OCI-LY3 (cell line): Measurements from ENCODE around the gene GALNT2.

Experiments
- H2AFZ ChIP-seq: fragments of 200-600, 300-600 bp; shearing (Covaris generic); 2 replicates; pipeline ENCODE4 v1.6.0; 2014; ENCODE audit warnings: antibody characterized with exemption, low read depth, low read length
- H3K27ac ChIP-seq: fragments of 200-600, 300-600 bp; sonication (generic); 2 replicates; pipeline ENCODE4 v1.5.1; 2014; ENCODE audit warnings: mild to moderate bottlenecking, low read length, moderate library complexity, mixed read lengths
- H3K27me3 ChIP-seq: fragments of 200-600, 300-600 bp; sonication (generic); 2 replicates; pipeline ENCODE4 v1.6.1; 2014; ENCODE audit warnings: low read depth, low read length, mixed read lengths
- H3K36me3 ChIP-seq: fragments of 200-600, 300-600 bp; sonication (generic); replicated peaks from 2 replicates; pipeline ENCODE3; 2014; ENCODE audit warnings: low read depth, low read length, mixed read lengths
- H3K4me1 ChIP-seq: fragments of 300-600, 200-600 bp; sonication (generic); 2 replicates; pipeline ENCODE4 v1.6.1; 2014; ENCODE audit warnings: low read length, mixed read lengths
- H3K4me2 ChIP-seq: fragments of 200-600, 300-600 bp; sonication (generic); 2 replicates; pipeline ENCODE4 v1.6.1; 2014; ENCODE audit warnings: low read length, mixed read lengths
- H3K4me3 ChIP-seq: fragments of 300-600, 200-600 bp; sonication (generic); 2 replicates; pipeline ENCODE4 v1.5.1; 2014; ENCODE audit warnings: antibody characterized with exemption, mild to moderate bottlenecking, low read length, moderate library complexity
- H3K79me2 ChIP-seq: fragments of 300-600, 200-600 bp; shearing (Covaris generic); 2 replicates; pipeline ENCODE4 v1.6.1; 2014; ENCODE audit warnings: mild to moderate bottlenecking, low read length, mixed read lengths
- H3K9ac ChIP-seq: fragments of 300-600, 200-600 bp; shearing (Covaris generic); 2 replicates; pipeline ENCODE4 v1.6.0; 2014; ENCODE audit warnings: mild to moderate bottlenecking, low read length, moderate library complexity
- H3K9me3 ChIP-seq: fragments of 200-600, 300-600 bp; shearing (Covaris generic); 2 replicates; pipeline ENCODE4 v1.6.1; 2014; ENCODE audit warnings: low read length, mixed read lengths; ENCODE audit not compliant: insufficient read depth
- H4K20me1 ChIP-seq: fragments of 200-600, 300-600 bp; sonication (generic); 2 replicates; pipeline ENCODE4 v1.6.1; 2016; ENCODE audit warnings: low read length, mixed read lengths; ENCODE audit not compliant: insufficient read depth
- CTCF ChIP-seq: fragments of 200-600, 300-600 bp; sonication (generic); IDR thresholded peaks from 2 replicates; pipeline ENCODE4 v1.5.1; 2014; ENCODE audit warnings: antibody characterized with exemption, low read length, low read depth
- EZH2phosphoT487 ChIP-seq: fragments of 200-600 bp; shearing (Covaris generic); IDR thresholded peaks from 2 replicates; pipeline ENCODE4 v1.6.1; 2018; ENCODE audit warnings: antibody characterized with exemption, mixed run types, low read depth

Gene GALNT2

GRCh38 chr1:230077436-230078213 lies 10.6 kb downstream of the GALNT2 start:
- Histone ChIP-seq H2AFZ (no peak overlapping the region), H3K27me3 (no peaks in the 10 kb centered on the region), H4K20me1 (peaks cover 92% of the 10 kb centered on the region), H3K9ac (no peak overlapping the region), H3K4me3 (no peak overlapping the region), H3K36me3 (peaks cover 13% of the 10 kb centered on the region), H3K27ac (no peak overlapping the region), H3K9me3 (no peaks in the 10 kb centered on the region), H3K4me2 (no peak overlapping the region), H3K4me1 (no peaks in the 10 kb centered on the region), H3K79me2 (peaks cover 92% of the 10 kb centered on the region)
- TF ChIP-seq EZH2phosphoT487 (no peak), CTCF (no peak)

GRCh38 chr1:230079199-230080024 lies 12.4 kb downstream of the GALNT2 start:
- Histone ChIP-seq H3K4me1 (peaks cover 7% of the 10 kb centered on the region; the same call in 1 of the 2 replicates), H3K4me2 (no peak overlapping the region), H3K9ac (no peak overlapping the region), H3K27me3 (no peaks in the 10 kb centered on the region), H3K36me3 (peaks cover 13% of the 10 kb centered on the region), H3K79me2 (peaks cover 92% of the 10 kb centered on the region), H2AFZ (no peak overlapping the region), H4K20me1 (peaks cover 92% of the 10 kb centered on the region), H3K4me3 (no peak overlapping the region), H3K9me3 (no peaks in the 10 kb centered on the region), H3K27ac (no peak overlapping the region)
- TF ChIP-seq EZH2phosphoT487 (no peak), CTCF (no peak)

- Histone ChIP-seq H3K4me3 (no peak overlapping the region), H3K27ac (no peak overlapping the region), H3K4me1 (peaks cover 9% of the 10 kb centered on the region; the same call in 1 of the 2 replicates), H2AFZ (no peak overlapping the region), H3K9ac (no peak overlapping the region), H3K36me3 (peaks cover 12% of the 10 kb centered on the region), H3K79me2 (peaks cover 95% of the 10 kb centered on the region), H3K27me3 (no peaks in the 10 kb centered on the region), H4K20me1 (peaks cover 96% of the 10 kb centered on the region), H3K4me2 (no peak overlapping the region), H3K9me3 (no peaks in the 10 kb centered on the region)
- TF ChIP-seq CTCF = no peak
- TF ChIP-seq EZH2phosphoT487 = no peak
These were observed 13.8 kb downstream of the GALNT2 start for GRCh38 chr1:230080822-230081221.

GRCh38 chr1:230081751-230082150 lies 14.7 kb downstream of the GALNT2 start:
- Histone ChIP-seq H3K4me2 (no peak overlapping the region), H3K9me3 (no peaks in the 10 kb centered on the region), H3K4me3 (no peak overlapping the region), H4K20me1 (peaks cover 96% of the 10 kb centered on the region), H3K9ac (no peak overlapping the region), H3K36me3 (peaks cover 6% of the 10 kb centered on the region), H3K4me1 (peaks cover 9% of the 10 kb centered on the region; the same call in 1 of the 2 replicates), H3K27me3 (no peaks in the 10 kb centered on the region), H3K27ac (no peak overlapping the region), H2AFZ (no peak overlapping the region), H3K79me2 (peaks cover 95% of the 10 kb centered on the region)
- TF ChIP-seq EZH2phosphoT487 = no peak
- no peak for TF ChIP-seq CTCF
